Heart left ventricle (tissue), 16 donors: ENCODE results near the gene PCCA. TPM values are rescaled to one million over a fixed set of nuclear protein-coding genes. Genes with fewer than 3 reads are reported as not detected.

Experiments used
- ATAC-seq, 4 donors: fragments of 200-7000 bp; cut with Tn5 transposase; one replicate each; pipeline ENCODE4 v1.9.1; 2020 to 2022; ENCODE audit warnings: moderate library complexity in 4 of 4, mild to moderate bottlenecking in 3 of 4, moderate number of reproducible peaks in 1 of 4
- DNase-seq, 5 donors: peaks; one replicate each; pipeline ENCODE4 v3.0.0-alpha.2; 2020
- H3K27ac ChIP-seq, 12 donors: fragments of 200-600 bp; sonication (generic) in 4 of 12; one replicate each; pipeline versions ENCODE4 v1.5.0 to v1.8.0; 2016 to 2022; ENCODE audit warnings: mild to moderate bottlenecking in 2 of 12
- H3K27me3 ChIP-seq, 9 donors: fragments of 200-600 bp; sonication (generic) in 2 of 9; one replicate each; pipeline versions ENCODE4 v1.5.1 to v1.8.0; 2016 to 2022; ENCODE audit warnings: mild to moderate bottlenecking in 3 of 9
- H3K36me3 ChIP-seq, 9 donors: fragments of 200-600 bp; sonication (generic) in 2 of 9; one replicate each; pipeline versions ENCODE4 v1.5.0 to v1.8.0; 2018 to 2022; ENCODE audit warnings: mild to moderate bottlenecking in 2 of 9
- H3K4me1 ChIP-seq, 12 donors: fragments of 200-600 bp; sonication (generic) in 4 of 12; one replicate each; pipeline versions ENCODE4 v1.5.0 to v1.8.0; 2016 to 2022; ENCODE audit warnings: mild to moderate bottlenecking in 3 of 12
- H3K4me3 ChIP-seq, 12 donors: fragments of 200-600 bp; sonication (generic) in 4 of 12; one replicate each; pipeline versions ENCODE4 v1.5.0 to v1.8.0; 2017 to 2022; ENCODE audit warnings: mild to moderate bottlenecking in 9 of 12, moderate library complexity in 4 of 12
- H3K9me3 ChIP-seq, 12 donors: fragments of 200-600 bp; sonication (generic) in 4 of 12; one replicate each; pipeline versions ENCODE4 v1.5.0 to v1.8.0; 2016 to 2022; ENCODE audit warnings: mild to moderate bottlenecking in 1 of 12
- POLR2A ChIP-seq, 2 donors: fragments of 450-650 bp; IDR thresholded peaks; one replicate each; pipeline ENCODE4 v1.6.1; 2017; ENCODE audit warnings: antibody characterized with exemption in 2 of 2, mild to moderate bottlenecking in 2 of 2, moderate library complexity in 2 of 2
- WGBS, 4 donors: extraction: QIAGEN DNeasy Blood & Tissue Kit in 2 of 4; methylation state at CpG; one replicate each; pipeline versions ENCODE4 v1.1.5 to v1.1.7; 2013 to 2018; 5-methylcytosine and 5-hydroxymethylcytosine counted together
- intact Hi-C, 10 donors: fragments of 100-400 bp; cut with DNase I; formaldehyde crosslinking; loops; one replicate each; pipeline versions ENCODE4 v1.11.1 to v1.14.2; 2022
- polyA plus RNA-seq, 2 donors: library from polyadenylated mRNA; stranded (reverse); fragments of 200-250 nt; gene quantifications; one replicate each; pipeline ENCODE4 v1.2.3, GENCODE V29; 2013
- total RNA-seq, 9 donors: library from RNA; depleted of rRNA in 2 of 9; stranded (reverse); fragments of >200 nt in 2 of 9; fragmentation: NEBNext Ultra II Directional in 3 of 9; extraction: Animal tissue kit (Norgen Biotek cat#: 25700) in 3 of 9; gene quantifications; one replicate each; pipeline versions ENCODE4 v1.1.0 to v1.2.4, GENCODE V29; 2016 to 2023
- TF ChIP-seq, protein P1 (sequence below), 12 donors: fragments of 200-600 bp; sonication (generic) in 4 of 12; IDR thresholded peaks; one replicate each; pipeline versions ENCODE4 v1.5.0 to v1.8.0; 2018 to 2022; ENCODE audit warnings: antibody characterized with exemption in 12 of 12, mild to moderate bottlenecking in 5 of 12
- donor health status: ischemic (EF 13 %, LVEDD 7.1; RV severe dilation, severe dysfunction).
- donor health status: healthy with polysubstance abuse.
- donor health status: DM: no; HTN: yes; CAD: no.
- donor health status: DM: no; HTN: no; CAD: no.
- donor health status: ischemic (EF 25% LVEDD 6.9; RV normal size, moderate dysfunction).
- donor health status: ischemic (EF 25% LVEDD 5.7; RV mildly dilated, moderate dysfunction).
- donor health status: healthy.
- donor health status: DM: yes; HTN: yes; CAD: no.
- donor health status: ischemic (EF 35%, LVEDD 5.7; RV mildly dilated, moderate dysfunction).
- donor health status: nonischemic (EF 11% LVEDD 7.7; RV severe dilation, severe dysfunction).
- donor health status: DM: yes; HTN: yes; CAD: no.
- donor health status: PGD.
- donor health status: ischemic (EF 29% LVEDD 5.4; RV normal size, mild dysfunction).
- donor health status: nonischemic (EF 23%, LVEDD 6.1; RV moderate dilation, normal function).

PCCA gene
- total and polyA plus RNA-seq, 11 donors = 25.6 to 67.0 (median 40.9) TPM

- ATAC-seq (no peak), DNase-seq (no peak)
- Histone ChIP-seq H3K4me3 (no peak overlapping the region), H3K36me3 (peaks cover 0 to 7% (median 2%) of the 10 kb centered on the region in 9 donors), H3K27ac (no peak overlapping the region), H3K4me1 (peaks cover 0 to 9% (median 6%) of the 10 kb centered on the region in 12 donors), H3K27me3 (no peaks in the 10 kb centered on the region), H3K9me3 (no peaks in the 10 kb centered on the region)
- TF ChIP-seq, protein P1, sequence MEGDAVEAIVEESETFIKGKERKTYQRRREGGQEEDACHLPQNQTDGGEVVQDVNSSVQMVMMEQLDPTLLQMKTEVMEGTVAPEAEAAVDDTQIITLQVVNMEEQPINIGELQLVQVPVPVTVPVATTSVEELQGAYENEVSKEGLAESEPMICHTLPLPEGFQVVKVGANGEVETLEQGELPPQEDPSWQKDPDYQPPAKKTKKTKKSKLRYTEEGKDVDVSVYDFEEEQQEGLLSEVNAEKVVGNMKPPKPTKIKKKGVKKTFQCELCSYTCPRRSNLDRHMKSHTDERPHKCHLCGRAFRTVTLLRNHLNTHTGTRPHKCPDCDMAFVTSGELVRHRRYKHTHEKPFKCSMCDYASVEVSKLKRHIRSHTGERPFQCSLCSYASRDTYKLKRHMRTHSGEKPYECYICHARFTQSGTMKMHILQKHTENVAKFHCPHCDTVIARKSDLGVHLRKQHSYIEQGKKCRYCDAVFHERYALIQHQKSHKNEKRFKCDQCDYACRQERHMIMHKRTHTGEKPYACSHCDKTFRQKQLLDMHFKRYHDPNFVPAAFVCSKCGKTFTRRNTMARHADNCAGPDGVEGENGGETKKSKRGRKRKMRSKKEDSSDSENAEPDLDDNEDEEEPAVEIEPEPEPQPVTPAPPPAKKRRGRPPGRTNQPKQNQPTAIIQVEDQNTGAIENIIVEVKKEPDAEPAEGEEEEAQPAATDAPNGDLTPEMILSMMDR (IDR thresholded peaks at IDR 0.05) = no peak
- no peak for TF ChIP-seq POLR2A (IDR thresholded peaks at IDR 0.05)
- WGBS, 4 donors = 90 to 98% (median 96%) methylated on average over 2 of the region's 2 CpGs
- intact Hi-C loops = no loop called here
Measured at GRCh38 chr13:100266026-100266425, 177.1 kb downstream of the PCCA start.

- Histone ChIP-seq H3K36me3 (peaks cover 0 to 23% (median 2%) of the 10 kb centered on the region in 9 donors), H3K4me3 (no peak overlapping the region), H3K4me1 (peaks cover 0 to 9% (median 6%) of the 10 kb centered on the region in 12 donors), H3K9me3 (no peaks in the 10 kb centered on the region), H3K27me3 (no peaks in the 10 kb centered on the region), H3K27ac (peak overlapping the region in 4 of 12 donors; percentile 1 to 19 (median 8))
- DNase-seq (peak; percentile 68 to 81 (median 73)), ATAC-seq (peak; percentile 73 to 95 (median 84))
- TF ChIP-seq, protein P1 (IDR thresholded peaks at IDR 0.05) = no peak
- TF ChIP-seq POLR2A (IDR thresholded peaks at IDR 0.05) = no peak
- intact Hi-C loops = no loop called here
- WGBS, 4 donors = 18 to 35% (median 25%) methylated on average over 2 of the region's 2 CpGs
Measured at GRCh38 chr13:100269837-100270236, 180.9 kb downstream of the PCCA start.

- no peaks in the 10 kb centered on the region for H3K27me3 ChIP-seq
- ATAC-seq (no peak), DNase-seq (no peak)
- no peaks in the 10 kb centered on the region for H3K9me3 ChIP-seq
- no peak overlapping the region for H3K27ac ChIP-seq
- peaks cover 0 to 9% (median 6%) of the 10 kb centered on the region in 12 donors for H3K4me1 ChIP-seq
- H3K4me3 ChIP-seq = no peak overlapping the region
- WGBS, 4 donors = 96 to 97% (median 97%) methylated on average over 6 of the region's 6 CpGs
- peaks cover 0 to 23% (median 4%) of the 10 kb centered on the region in 9 donors for H3K36me3 ChIP-seq
- TF ChIP-seq, protein P1 (IDR thresholded peaks at IDR 0.05) = no peak
- TF ChIP-seq POLR2A (IDR thresholded peaks at IDR 0.05) = no peak
- intact Hi-C loops = no loop called here
Measured at GRCh38 chr13:100273138-100273537, 184.2 kb downstream of the PCCA start.

DNA sequence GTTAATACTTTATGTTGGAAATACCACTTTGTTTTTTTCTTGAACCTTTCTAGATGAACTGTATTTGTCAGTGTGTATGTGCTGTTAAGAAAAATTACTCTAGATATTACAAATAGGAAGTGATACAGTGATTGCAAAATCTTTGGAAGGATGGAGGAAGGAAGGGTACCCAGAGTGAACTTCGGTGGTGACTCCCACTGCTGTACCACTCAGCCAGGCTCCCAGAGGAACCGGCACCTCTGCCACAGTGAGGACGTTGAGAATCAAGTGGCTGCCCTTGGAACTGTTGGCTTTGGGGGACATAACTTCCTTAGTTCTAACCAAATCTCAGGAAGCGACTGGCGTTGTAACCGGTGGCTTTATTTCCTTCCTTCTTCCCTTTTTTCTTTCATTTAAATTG lies 184.7 kb downstream of the PCCA start:
- DNase-seq = no peak
- Histone ChIP-seq H3K4me3 (no peak overlapping the region), H3K27ac (no peak overlapping the region), H3K9me3 (no peaks in the 10 kb centered on the region), H3K4me1 (peaks cover 0 to 9% (median 6%) of the 10 kb centered on the region in 12 donors), H3K36me3 (peaks cover 0 to 21% (median 4%) of the 10 kb centered on the region in 9 donors), H3K27me3 (no peaks in the 10 kb centered on the region)
- WGBS, 4 donors = 69 to 77% (median 74%) methylated on average over 6 of the region's 6 CpGs
- TF ChIP-seq POLR2A (IDR thresholded peaks at IDR 0.05) = no peak
- TF ChIP-seq, protein P1 (IDR thresholded peaks at IDR 0.05) = no peak
- intact Hi-C loops = no loop called here
- no peak for ATAC-seq
